Lower leg skin (tissue), 4 donors: ENCODE results near the gene GALE. TPM values are rescaled to one million over a fixed set of nuclear protein-coding genes. Genes with fewer than 3 reads are reported as not detected.
"Not testable (repeated sequence)": the region's sequence is repeated elsewhere in the genome, so short reads cannot be mapped to it uniquely, and the experiment has no call there.

Source experiments
- DNase-seq, 2 donors: peaks; one replicate each; pipeline ENCODE4 v3.0.0-alpha.2; 2019; ENCODE audit warnings: low spot score in 2 of 2
- H3K4me3 ChIP-seq: fragments of 200-600 bp; sonication (generic); 2 replicates; pipeline ENCODE4 v1.5.1; 2017; ENCODE audit warnings: mild to moderate bottlenecking, low read depth; ENCODE audit not compliant: poor library complexity, severe bottlenecking
- POLR2A ChIP-seq, 2 donors: fragments of 450-650 bp; IDR thresholded peaks; one replicate each; pipeline ENCODE4 v1.6.1; 2016 to 2017; ENCODE audit warnings: antibody characterized with exemption in 2 of 2, mild to moderate bottlenecking in 1 of 2, moderate library complexity in 1 of 2
- WGBS, 2 donors: methylation state at CpG; one replicate each; pipeline ENCODE4 v1.1.5; 2018; 5-methylcytosine and 5-hydroxymethylcytosine counted together
- intact Hi-C: fragments of 100-400 bp; cut with DNase I; formaldehyde crosslinking; loops from one replicate; pipeline ENCODE4 v1.15.0; 2023; ENCODE audit warnings: low total_unique reads
- total RNA-seq, 4 donors: library from RNA; depleted of rRNA; stranded (reverse); fragments of >200 nt; gene quantifications; one replicate each; pipeline ENCODE4 v1.1.0, GENCODE V29; 2016
- TF ChIP-seq, protein P1 (sequence below), 3 donors: fragments of 450-650 bp; IDR thresholded peaks; one replicate each; pipeline ENCODE4 v1.5.1; 2016; ENCODE audit warnings: antibody characterized with exemption in 3 of 3, mild to moderate bottlenecking in 3 of 3, moderate library complexity in 2 of 3

GALE gene
- total RNA-seq, 4 donors from 2014 or later: 12.8 to 39.3 (median 29.5) TPM

- WGBS, 2 donors: 83 to 84% methylated on average over 7 of the region's 7 CpGs
- TF ChIP-seq POLR2A (IDR thresholded peaks at IDR 0.05): no peak
- TF ChIP-seq, protein P1, sequence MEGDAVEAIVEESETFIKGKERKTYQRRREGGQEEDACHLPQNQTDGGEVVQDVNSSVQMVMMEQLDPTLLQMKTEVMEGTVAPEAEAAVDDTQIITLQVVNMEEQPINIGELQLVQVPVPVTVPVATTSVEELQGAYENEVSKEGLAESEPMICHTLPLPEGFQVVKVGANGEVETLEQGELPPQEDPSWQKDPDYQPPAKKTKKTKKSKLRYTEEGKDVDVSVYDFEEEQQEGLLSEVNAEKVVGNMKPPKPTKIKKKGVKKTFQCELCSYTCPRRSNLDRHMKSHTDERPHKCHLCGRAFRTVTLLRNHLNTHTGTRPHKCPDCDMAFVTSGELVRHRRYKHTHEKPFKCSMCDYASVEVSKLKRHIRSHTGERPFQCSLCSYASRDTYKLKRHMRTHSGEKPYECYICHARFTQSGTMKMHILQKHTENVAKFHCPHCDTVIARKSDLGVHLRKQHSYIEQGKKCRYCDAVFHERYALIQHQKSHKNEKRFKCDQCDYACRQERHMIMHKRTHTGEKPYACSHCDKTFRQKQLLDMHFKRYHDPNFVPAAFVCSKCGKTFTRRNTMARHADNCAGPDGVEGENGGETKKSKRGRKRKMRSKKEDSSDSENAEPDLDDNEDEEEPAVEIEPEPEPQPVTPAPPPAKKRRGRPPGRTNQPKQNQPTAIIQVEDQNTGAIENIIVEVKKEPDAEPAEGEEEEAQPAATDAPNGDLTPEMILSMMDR (IDR thresholded peaks at IDR 0.05): no peak
- no peak for DNase-seq
- no peak overlapping the region for H3K4me3 ChIP-seq
- intact Hi-C loops: no loop called here
Observed at GRCh38 chr1:23804183-23804835, 3.8 kb upstream of the GALE start.

DNA sequence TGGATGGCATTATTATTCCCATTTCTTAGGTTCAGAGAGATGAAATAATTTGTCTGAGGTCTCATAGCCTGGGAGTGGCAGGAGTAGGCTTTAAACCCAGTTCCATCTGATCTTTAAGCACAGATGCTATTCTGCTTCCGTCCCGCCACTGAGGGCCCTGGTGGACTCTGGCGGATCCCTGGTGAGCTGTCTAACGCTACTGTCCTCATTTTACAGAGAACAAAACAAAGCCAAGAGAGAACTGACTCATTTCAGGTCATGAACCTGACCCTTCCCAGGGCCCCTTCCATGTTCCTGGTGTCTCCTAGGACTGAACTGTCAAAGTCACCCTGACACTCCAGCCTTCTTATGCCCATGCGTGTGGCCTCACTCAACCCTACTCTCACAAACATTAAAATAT, 3.1 kb upstream of the GALE start:
- intact Hi-C loops: no loop called here
- DNase-seq: no peak
- WGBS, 2 donors: 85 to 88% methylated on average over 5 of the region's 5 CpGs
- no peak overlapping the region for H3K4me3 ChIP-seq
- TF ChIP-seq, protein P1 (IDR thresholded peaks at IDR 0.05): no peak
- TF ChIP-seq POLR2A (IDR thresholded peaks at IDR 0.05): no peak

- WGBS, 2 donors: 83 to 97% methylated on average over 7 of the region's 7 CpGs
- DNase-seq, H3K4me3 ChIP-seq, intact Hi-C loops: not testable (repeated sequence)
Observed at GRCh38 chr1:23802809-23803342, 2.3 kb upstream of the GALE start.

- intact Hi-C loops: no loop called here
- H3K4me3 ChIP-seq: no peak overlapping the region
- 51 to 62% methylated on average over 10 of the region's 10 CpGs for WGBS, 2 donors
- no peak for DNase-seq
- TF ChIP-seq POLR2A (IDR thresholded peaks at IDR 0.05): no peak
- TF ChIP-seq, protein P1 (IDR thresholded peaks at IDR 0.05): no peak
Observed at GRCh38 chr1:23801876-23802275, 1.3 kb upstream of the GALE start.

DNA sequence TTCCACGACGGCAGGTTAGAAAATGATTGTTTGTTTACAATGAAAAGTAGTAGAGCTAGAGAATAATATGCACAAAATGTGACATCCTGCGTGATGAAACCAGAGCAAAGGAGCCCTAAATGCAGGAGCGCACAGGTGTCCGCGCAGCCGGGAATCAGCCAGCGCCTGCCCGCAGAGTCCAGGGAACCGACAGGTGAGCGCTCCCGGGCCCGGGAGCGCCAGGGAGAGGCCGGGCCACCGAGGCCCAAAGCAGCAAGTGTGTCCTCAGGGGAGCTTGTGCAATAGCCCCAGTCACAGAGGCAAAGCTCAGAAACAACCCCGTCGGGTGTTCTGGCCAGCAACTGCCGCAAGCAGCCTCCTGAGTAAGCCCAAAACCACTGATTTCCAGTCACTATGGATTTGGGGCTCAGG, 789 bp upstream of the GALE start:
- no peak for DNase-seq
- no peak for TF ChIP-seq POLR2A (IDR thresholded peaks at IDR 0.05)
- TF ChIP-seq, protein P1 (IDR thresholded peaks at IDR 0.05): no peak
- intact Hi-C loops: no loop called here
- peak overlapping the region; percentile 71 for H3K4me3 ChIP-seq
- WGBS, 2 donors: 10 to 15% methylated on average over 19 of the region's 19 CpGs

DNA sequence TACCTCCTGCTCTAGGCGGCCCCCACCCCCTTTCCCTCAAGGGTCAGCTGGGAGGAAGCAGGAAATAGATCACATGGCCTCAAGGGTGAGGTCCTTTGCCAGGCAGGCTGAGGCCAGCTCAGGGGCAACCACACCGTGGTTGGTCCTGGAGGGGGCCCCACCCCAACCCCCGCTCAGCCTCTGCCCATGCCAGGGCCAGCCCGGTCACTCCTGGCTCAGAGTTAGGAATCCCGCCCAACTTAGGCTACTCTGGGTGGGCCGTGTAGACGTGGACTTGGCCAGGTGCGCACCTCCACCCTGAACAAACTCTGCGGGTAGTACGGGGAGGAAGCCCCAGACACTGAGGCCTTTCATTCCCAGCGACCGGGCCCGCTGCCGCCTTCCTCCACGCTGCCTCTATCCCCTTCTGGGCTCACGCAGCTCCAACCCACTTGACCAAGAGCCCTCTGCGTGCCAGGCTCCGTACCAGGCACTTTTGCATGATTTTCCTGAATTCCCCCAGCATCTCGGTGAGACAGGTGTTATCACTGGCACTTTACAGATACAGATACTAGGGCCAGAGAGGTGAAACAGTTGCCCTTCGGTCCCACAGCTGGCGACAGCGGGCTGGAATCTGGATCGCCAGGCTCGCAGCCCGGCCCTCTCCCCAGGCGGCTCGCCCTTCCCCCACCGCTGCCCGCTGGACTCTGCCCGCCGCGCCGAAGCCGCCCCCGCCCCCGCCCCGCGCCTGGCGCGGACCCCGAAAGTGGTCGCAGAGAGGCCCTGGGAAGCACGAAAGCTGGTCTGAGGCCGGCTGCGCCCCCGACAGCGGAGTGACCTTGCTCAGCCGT, 769 bp downstream of the GALE start:
- no peak for TF ChIP-seq POLR2A (IDR thresholded peaks at IDR 0.05)
- TF ChIP-seq, protein P1 (IDR thresholded peaks at IDR 0.05): no peak
- peak overlapping the region; percentile 41 for H3K4me3 ChIP-seq
- intact Hi-C loops: no loop called here
- 1 to 4% methylated on average over 17 to 40 of the region's 48 CpGs for WGBS, 2 donors
- DNase-seq: peak; percentile 64 to 93
